H7 (cell line): ENCODE measurements around the gene WNK2. TPM values are rescaled to one million over a fixed set of nuclear protein-coding genes. Genes with fewer than 3 reads are reported as not detected.

ENCODE experiments used
- DNase-seq: peaks from one replicate; pipeline ENCODE4 v3.0.0; 2012
- H3K27me3 ChIP-seq: 2 replicates; pipeline ENCODE4 v1.6.0; 2011; ENCODE audit warnings: mild to moderate bottlenecking, low read length; ENCODE audit not compliant: control insufficient read depth, insufficient read depth
- H3K36me3 ChIP-seq: replicated peaks from 2 replicates; pipeline ENCODE4 v1.5.1; 2011; ENCODE audit warnings: low read length; ENCODE audit not compliant: control insufficient read depth, insufficient read depth
- H3K4me3 ChIP-seq: 2 replicates; pipeline ENCODE4 v1.5.1; 2011; ENCODE audit warnings: low read depth, mild to moderate bottlenecking, control low read depth, low read length, moderate library complexity; ENCODE audit not compliant: insufficient read depth
- total RNA-seq: library from RNA; depleted of rRNA; stranded (reverse); fragments of >200 nt; shearing (Covaris generic); gene quantifications from 2 replicates; pipeline ENCODE4 v1.2.3, GENCODE V29; 2014

The WNK2 gene
- total RNA-seq, 1 experiment from 2014 or later: 13.3 TPM

- DNase-seq: peak; percentile 41
- Histone ChIP-seq H3K27me3 (no peaks in the 10 kb centered on the region), H3K4me3 (no peak overlapping the region), H3K36me3 (no peaks in the 10 kb centered on the region)
Observed at GRCh38 chr9:93172666-93173364, 11.1 kb upstream of the WNK2 start.

GRCh38 chr9:93173365-93174051 is 10.4 kb upstream of the WNK2 start:
- DNase-seq: no peak
- no peak overlapping the region for H3K4me3 ChIP-seq

DNA sequence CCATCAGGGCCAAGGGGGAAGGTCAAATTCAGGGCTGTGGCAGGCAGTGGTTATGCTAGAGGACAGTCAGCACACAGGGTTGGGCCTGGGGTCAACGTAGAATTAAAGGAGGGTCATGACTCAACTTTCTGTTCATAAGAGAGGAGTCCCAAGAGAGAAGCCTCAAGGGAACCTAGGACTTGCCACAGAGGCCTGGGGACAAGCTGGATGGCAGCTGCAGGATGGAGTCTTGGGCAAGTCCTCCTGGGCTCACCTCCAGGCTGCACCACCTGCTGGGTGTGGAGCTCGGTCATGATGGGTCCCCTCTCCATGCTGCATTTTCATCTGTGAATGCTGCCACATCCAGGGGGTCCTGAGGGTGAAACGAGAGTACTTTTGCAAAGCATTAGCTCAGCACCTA is 9.0 kb upstream of the WNK2 start:
- Histone ChIP-seq H3K4me3 (no peak overlapping the region), H3K27me3 (no peaks in the 10 kb centered on the region), H3K36me3 (no peaks in the 10 kb centered on the region)
- no peak for DNase-seq

More at GRCh38 chr9:93173365-93174051, 10.4 kb upstream of the WNK2 start:
- no peaks in the 10 kb centered on the region for H3K27me3 ChIP-seq
- no peaks in the 10 kb centered on the region for H3K36me3 ChIP-seq

GRCh38 chr9:93177676-93178075 is 6.3 kb upstream of the WNK2 start:
- no peak for DNase-seq
- H3K27me3 ChIP-seq: peaks cover 3% of the 10 kb centered on the region; the same call in 1 of the 2 replicates
- no peak overlapping the region for H3K4me3 ChIP-seq
- H3K36me3 ChIP-seq: no peaks in the 10 kb centered on the region

DNA sequence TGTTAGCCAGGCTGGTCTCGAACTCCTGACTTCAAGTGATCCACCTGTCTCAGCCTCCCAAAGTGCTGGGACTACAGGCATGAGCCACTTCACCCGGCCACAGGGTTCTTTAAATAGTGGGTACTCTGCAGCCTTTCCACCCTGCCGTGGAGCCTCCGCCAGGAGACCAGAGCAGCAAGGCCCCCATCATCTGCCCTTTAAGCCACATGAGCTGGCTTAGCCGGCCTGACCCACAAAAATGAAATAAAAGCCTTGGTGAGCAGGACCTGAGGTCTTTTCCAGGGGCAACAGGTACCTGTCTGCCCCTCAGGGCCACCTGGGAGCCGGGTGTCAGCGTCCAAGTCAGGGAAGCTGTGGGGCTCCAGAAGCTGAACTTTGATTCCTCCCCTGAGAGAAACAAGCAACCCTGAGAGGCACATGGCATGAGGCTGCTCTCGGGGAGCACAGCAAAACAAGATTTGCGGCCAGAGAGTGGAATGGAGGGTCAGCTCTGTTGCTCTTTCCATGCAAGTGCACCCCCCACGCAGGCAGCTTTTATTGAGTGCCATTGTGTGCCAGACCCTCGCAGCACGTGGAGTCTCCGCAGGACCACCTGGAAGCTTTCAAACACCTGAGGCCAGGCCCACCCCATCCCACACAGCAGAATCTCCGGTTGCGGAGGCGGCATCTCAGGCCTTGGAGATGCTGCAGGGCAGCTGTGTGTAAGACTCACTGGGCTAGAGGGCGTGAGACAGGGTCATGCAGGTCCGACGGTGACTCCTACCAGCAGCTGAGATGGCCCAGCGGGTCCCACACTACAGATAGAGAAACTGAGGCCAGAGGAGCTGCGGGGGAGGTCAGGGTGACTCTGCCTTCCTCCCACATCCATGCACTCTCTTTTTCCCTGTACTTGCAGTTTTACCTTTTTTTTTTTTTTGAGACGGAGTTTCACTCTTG is 4.8 kb upstream of the WNK2 start:
- H3K36me3 ChIP-seq: no peaks in the 10 kb centered on the region
- H3K27me3 ChIP-seq: peaks cover 13% of the 10 kb centered on the region
- no peak overlapping the region for H3K4me3 ChIP-seq
- no peak for DNase-seq

DNA sequence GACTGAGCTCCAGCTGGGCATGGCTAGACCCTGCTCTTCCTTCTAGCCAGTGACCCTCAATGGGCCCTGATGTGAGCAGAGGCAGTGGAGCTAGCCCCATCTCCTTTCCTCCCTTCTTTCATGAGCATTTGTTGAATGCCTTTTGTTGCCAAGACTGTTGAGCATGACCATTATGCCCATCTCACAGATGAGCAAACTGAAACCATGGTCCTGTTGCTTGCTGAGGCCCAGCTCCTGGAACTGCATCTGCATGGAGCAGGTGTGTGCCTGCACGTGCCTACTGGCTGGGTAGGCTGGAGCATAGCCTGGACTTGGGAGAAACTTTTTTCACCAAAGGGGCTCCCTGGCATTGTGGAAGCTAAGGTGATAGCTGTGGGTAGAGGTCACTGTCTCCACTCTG is 3.0 kb upstream of the WNK2 start:
- no peaks in the 10 kb centered on the region for H3K36me3 ChIP-seq
- H3K27me3 ChIP-seq: peaks cover 21% of the 10 kb centered on the region
- DNase-seq: no peak
- H3K4me3 ChIP-seq: no peak overlapping the region

- peaks cover 21% of the 10 kb centered on the region for H3K27me3 ChIP-seq
- DNase-seq: no peak
- no peaks in the 10 kb centered on the region for H3K36me3 ChIP-seq
- no peak overlapping the region for H3K4me3 ChIP-seq
Observed at GRCh38 chr9:93181672-93182435, 2.1 kb upstream of the WNK2 start.

DNA sequence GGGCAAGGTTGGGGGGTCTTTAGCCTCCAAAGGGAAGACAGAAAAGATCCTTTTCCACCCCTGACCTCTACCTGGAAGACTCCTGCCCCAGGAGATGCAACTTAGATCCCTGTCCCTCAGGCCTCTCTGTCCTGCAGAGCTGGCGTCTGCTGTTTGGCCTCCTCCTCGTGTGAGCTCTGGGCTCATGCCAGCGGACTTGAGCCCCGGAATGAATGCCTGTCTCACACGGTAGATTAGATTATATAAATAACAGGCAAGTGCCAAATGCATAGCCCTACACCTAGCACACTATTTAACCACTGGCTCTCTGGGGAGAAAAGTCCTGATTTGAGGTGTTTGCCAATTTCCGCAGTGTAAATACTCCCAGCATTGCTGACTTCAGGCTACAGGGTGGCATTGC is 1.4 kb upstream of the WNK2 start:
- peaks cover 21% of the 10 kb centered on the region for H3K27me3 ChIP-seq
- no peak overlapping the region for H3K4me3 ChIP-seq
- no peak for DNase-seq
- H3K36me3 ChIP-seq: no peaks in the 10 kb centered on the region

DNA sequence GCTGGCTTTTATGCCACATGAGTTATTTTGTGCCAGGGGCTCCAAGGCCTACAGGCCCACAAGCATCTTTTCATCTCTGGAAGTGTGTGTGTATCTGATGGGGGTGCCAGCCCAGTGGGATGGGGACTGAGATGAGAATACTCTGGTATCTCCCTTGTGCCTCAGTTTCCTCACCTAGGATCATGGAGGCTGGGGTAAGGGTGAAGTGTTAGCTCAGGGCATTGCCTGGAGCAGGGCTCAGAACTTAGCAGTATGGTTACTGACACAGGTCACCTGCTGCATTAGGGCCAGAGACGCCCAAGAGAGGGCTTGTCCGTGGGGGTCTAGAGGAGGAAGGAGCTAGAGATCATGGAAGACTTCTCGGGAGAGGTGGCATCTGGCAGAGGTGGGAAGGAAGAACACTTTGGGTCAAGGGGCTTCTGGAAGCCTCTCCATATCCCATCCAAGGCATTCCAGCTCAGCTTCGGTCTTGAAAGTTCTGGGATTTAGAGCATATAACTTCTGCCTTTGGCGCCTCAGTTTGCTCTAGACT is 742 bp upstream of the WNK2 start:
- Histone ChIP-seq H3K27me3 (peaks cover 21% of the 10 kb centered on the region), H3K36me3 (no peaks in the 10 kb centered on the region), H3K4me3 (no peak overlapping the region)
- peak; percentile 41 for DNase-seq

DNA sequence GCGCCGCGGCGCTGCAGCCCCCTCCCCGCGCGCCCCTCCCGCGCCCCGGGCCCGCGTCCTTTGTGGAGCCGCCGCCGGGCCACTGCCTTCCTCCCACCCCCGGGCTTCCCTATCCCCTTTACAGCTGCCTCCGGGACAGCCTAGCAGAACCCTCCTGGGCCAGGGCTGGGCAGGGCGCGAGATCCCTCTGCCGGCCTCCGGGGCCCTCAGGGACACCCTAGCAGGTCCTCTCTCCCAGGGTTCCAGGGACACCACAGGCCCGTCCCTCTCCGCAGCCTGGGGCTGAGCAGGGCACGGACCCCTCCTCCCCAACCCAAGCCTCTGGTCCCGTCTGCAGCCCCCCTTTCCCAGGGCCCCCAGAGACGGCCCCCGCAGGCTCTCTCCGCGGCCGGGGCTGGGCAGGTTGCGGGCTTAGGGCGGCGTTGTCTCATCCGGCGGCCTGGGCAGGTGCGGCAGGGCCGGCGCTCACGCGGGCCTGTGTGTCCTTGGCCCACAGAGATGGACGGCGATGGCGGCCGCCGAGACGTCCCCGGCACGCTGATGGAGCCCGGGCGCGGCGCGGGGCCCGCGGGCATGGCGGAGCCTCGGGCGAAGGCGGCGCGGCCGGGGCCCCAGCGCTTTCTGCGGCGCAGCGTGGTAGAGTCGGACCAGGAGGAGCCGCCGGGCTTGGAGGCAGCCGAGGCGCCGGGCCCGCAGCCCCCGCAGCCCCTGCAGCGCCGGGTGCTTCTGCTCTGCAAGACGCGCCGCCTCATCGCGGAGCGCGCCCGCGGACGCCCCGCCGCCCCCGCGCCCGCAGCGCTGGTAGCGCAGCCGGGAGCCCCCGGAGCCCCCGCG is 710 bp downstream of the WNK2 start:
- Histone ChIP-seq H3K4me3 (peak overlapping the region; percentile 70), H3K36me3 (no peaks in the 10 kb centered on the region), H3K27me3 (peaks cover 21% of the 10 kb centered on the region)
- peak; percentile 91 for DNase-seq

DNA sequence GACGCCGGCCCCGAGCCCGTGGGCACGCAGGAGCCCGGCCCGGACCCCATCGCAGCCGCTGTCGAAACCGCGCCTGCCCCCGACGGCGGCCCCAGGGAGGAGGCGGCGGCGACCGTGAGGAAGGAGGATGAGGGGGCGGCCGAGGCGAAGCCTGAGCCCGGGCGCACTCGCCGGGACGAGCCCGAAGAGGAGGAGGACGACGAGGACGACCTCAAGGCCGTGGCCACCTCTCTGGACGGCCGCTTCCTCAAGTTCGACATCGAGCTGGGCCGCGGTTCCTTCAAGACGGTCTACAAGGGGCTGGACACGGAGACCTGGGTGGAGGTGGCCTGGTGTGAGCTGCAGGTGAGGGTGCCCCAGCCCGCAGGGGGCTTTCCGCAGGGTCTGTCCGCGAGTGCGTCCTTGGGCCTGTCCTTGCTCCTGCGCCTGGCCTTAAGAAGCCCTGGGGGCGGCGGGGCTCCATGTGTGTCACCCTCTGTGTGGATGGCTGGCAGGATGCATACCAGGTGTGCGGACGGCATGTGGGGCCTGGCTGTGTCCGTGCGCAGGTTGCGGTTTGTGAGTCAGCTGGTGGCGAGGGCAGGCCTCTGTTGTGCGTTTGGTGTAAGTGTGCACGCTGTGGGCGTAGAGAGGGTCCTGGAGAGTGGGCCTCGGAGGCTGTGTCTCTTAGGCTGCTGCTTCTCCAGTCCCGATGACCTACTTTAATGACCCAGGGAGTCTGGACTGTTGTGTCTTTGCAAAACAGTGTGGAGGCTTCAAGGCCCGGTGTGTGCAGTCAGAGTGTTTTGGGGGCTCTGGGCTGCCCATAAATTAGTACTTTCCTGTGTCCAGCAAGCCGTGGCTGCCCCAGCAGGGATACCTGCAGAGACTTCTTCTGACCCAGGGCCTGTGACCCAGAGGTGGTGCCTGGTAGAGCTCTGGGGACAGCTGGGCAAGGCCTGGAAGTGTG is 1.6 kb downstream of the WNK2 start:
- peak; percentile 88 for DNase-seq
- Histone ChIP-seq H3K4me3 (peak overlapping the region; percentile 35), H3K27me3 (peaks cover 21% of the 10 kb centered on the region), H3K36me3 (no peaks in the 10 kb centered on the region)

DNA sequence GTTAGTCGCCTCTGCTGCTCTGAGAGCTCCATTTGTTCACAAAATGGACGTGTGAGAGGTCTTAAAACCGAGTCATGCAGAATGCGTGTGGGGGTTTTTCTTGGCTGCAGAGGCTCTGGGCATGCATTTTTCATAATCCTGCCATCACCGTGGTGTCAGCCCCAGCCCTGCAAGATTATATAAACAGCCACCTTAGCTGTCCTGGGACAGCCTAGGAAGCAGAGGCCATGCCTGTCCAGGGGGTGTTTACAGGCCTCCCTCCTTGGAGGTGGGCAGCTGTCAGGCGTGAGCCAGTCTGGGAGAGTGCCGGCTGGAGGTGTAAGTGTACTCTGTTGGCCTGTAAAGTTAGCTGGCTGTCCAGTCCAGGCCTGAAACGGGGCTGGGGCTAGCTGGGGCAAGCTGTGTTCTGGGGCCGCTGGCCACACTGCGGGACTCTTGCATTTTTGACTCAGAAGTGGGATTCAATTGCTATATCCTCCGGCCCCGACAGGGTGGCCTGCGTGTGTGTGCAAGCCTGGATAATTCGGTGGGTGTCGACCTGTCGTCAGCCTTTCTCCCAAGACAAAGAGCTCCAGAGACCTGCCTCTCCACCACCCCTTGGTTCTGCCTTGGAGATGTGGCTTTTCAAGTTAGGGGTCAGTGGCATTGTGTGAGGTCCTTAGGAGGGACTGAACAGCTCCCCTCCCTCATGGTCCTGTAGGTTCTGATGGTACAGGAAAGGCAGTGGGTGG is 2.4 kb downstream of the WNK2 start:
- no peaks in the 10 kb centered on the region for H3K36me3 ChIP-seq
- H3K27me3 ChIP-seq: peaks cover 21% of the 10 kb centered on the region
- no peak overlapping the region for H3K4me3 ChIP-seq
- DNase-seq: no peak
